Mesodermal cell (in vitro differentiated cells): Measurements from ENCODE around the gene SH3BGRL3.

Experiments
- H3K27ac ChIP-seq: 2 replicates; pipeline ENCODE4 v1.7.0; 2013; ENCODE audit warnings: mild to moderate bottlenecking, low read depth, low read length, moderate library complexity; ENCODE audit not compliant: severe bottlenecking
- H3K36me3 ChIP-seq: 2 replicates; pipeline ENCODE4 v1.7.1; 2013; ENCODE audit warnings: mild to moderate bottlenecking, low read length, moderate library complexity; ENCODE audit not compliant: control insufficient read depth, insufficient read depth
- H3K4me1 ChIP-seq: one replicate; pipeline ENCODE4 v1.7.1; 2013; ENCODE audit warnings: mild to moderate bottlenecking, low read length; ENCODE audit not compliant: insufficient read depth, control insufficient read depth, poor library complexity, severe bottlenecking
- H3K4me3 ChIP-seq: 2 replicates; pipeline ENCODE4 v1.7.0; 2013; ENCODE audit warnings: low read length, control low read depth, mild to moderate bottlenecking; ENCODE audit not compliant: insufficient read depth, poor library complexity, severe bottlenecking; ENCODE audit errors: extremely low read depth
- H3K9me3 ChIP-seq: 2 replicates; pipeline ENCODE4 v1.7.1; 2013; ENCODE audit warnings: mild to moderate bottlenecking, low read length, moderate library complexity; ENCODE audit not compliant: control insufficient read depth
- WGBS, 2 experiments: methylation state at CpG; one replicate each; pipeline ENCODE4 v1.1.5; 2013; ENCODE audit warnings: missing lambda C conversion rate in 2 of 2; ENCODE audit not compliant: insufficient coverage in 2 of 2; 5-methylcytosine and 5-hydroxymethylcytosine counted together

The SH3BGRL3 gene

GRCh38 chr1:26259578-26259977, 20.3 kb upstream of the SH3BGRL3 start:
- Histone ChIP-seq H3K4me1 (no peaks in the 10 kb centered on the region), H3K27ac (no peak overlapping the region), H3K4me3 (no peak overlapping the region), H3K36me3 (peaks cover 85% of the 10 kb centered on the region), H3K9me3 (no peaks in the 10 kb centered on the region)
- 95 to 96% methylated on average over 4 to 5 of the region's 5 CpGs for WGBS, 2 experiments

GRCh38 chr1:26263212-26263611, 16.7 kb upstream of the SH3BGRL3 start:
- H3K36me3 ChIP-seq: peaks cover 90% of the 10 kb centered on the region
- 97 to 98% methylated on average over 5 of the region's 5 CpGs for whole genome bisulfite sequencing, 2 experiments

GRCh38 chr1:26265405-26265804, 14.5 kb upstream of the SH3BGRL3 start:
- peaks cover 18% of the 10 kb centered on the region for H3K9me3 ChIP-seq
- peaks cover 90% of the 10 kb centered on the region for H3K36me3 ChIP-seq
- H3K27ac ChIP-seq: no peak overlapping the region
- no peak overlapping the region for H3K4me3 ChIP-seq
- no CpG with 5 or more reads among the region's 1 CpG for WGBS, 2 experiments
- H3K4me1 ChIP-seq: no peaks in the 10 kb centered on the region

More at GRCh38 chr1:26263212-26263611, 16.7 kb upstream of the SH3BGRL3 start:
- Histone ChIP-seq H3K9me3 (peaks cover 5% of the 10 kb centered on the region), H3K27ac (no peak overlapping the region), H3K4me3 (no peak overlapping the region), H3K4me1 (no peaks in the 10 kb centered on the region)

- H3K27ac ChIP-seq: no peak overlapping the region
- WGBS, 2 experiments: 94% methylated on average over 9 of the region's 9 CpGs
Measured at GRCh38 chr1:26268290-26269197, 11.3 kb upstream of the SH3BGRL3 start.

GRCh38 chr1:26269198-26269550, 10.7 kb upstream of the SH3BGRL3 start:
- H3K4me3 ChIP-seq: no peak overlapping the region
- H3K36me3 ChIP-seq: peaks cover 92% of the 10 kb centered on the region
- H3K4me1 ChIP-seq: peaks cover under 1% of the 10 kb centered on the region
- peaks cover 18% of the 10 kb centered on the region for H3K9me3 ChIP-seq
- 95 to 98% methylated on average over 4 of the region's 4 CpGs for WGBS, 2 experiments
- H3K27ac ChIP-seq: no peak overlapping the region

More at GRCh38 chr1:26268290-26269197, 11.3 kb upstream of the SH3BGRL3 start:
- H3K4me3 ChIP-seq: no peak overlapping the region
- peaks cover 96% of the 10 kb centered on the region for H3K36me3 ChIP-seq
- no peaks in the 10 kb centered on the region for H3K4me1 ChIP-seq
- H3K9me3 ChIP-seq: peaks cover 18% of the 10 kb centered on the region

- Histone ChIP-seq H3K4me3 (no peak overlapping the region), H3K36me3 (peaks cover 79% of the 10 kb centered on the region), H3K27ac (peak overlapping the region; percentile 73), H3K9me3 (no peaks in the 10 kb centered on the region), H3K4me1 (peaks cover 50% of the 10 kb centered on the region)
- 93 to 94% methylated on average over 4 to 6 of the region's 11 CpGs for WGBS, 2 experiments
Measured at GRCh38 chr1:26274801-26275425, 5.0 kb upstream of the SH3BGRL3 start.

GRCh38 chr1:26275580-26276431, 4.1 kb upstream of the SH3BGRL3 start:
- Histone ChIP-seq H3K9me3 (no peaks in the 10 kb centered on the region), H3K4me1 (peaks cover 53% of the 10 kb centered on the region), H3K36me3 (peaks cover 71% of the 10 kb centered on the region), H3K4me3 (no peak overlapping the region), H3K27ac (peak overlapping the region; percentile 73)
- WGBS, 2 experiments: 58% methylated on average over 2 of the region's 3 CpGs; no CpG with 5 or more reads in 1 of the 2 experiments

GRCh38 chr1:26276432-26276838, 3.5 kb upstream of the SH3BGRL3 start:
- Histone ChIP-seq H3K4me3 (no peak overlapping the region), H3K27ac (peak overlapping the region; percentile 73), H3K36me3 (peaks cover 71% of the 10 kb centered on the region), H3K9me3 (no peaks in the 10 kb centered on the region), H3K4me1 (peaks cover 60% of the 10 kb centered on the region)
- WGBS, 2 experiments: 83 to 91% methylated on average over 2 of the region's 2 CpGs

- Histone ChIP-seq H3K4me3 (no peak overlapping the region), H3K36me3 (peaks cover 70% of the 10 kb centered on the region), H3K4me1 (peaks cover 68% of the 10 kb centered on the region), H3K9me3 (no peaks in the 10 kb centered on the region), H3K27ac (no peak overlapping the region)
- 82 to 92% methylated on average over 3 of the region's 3 CpGs for WGBS, 2 experiments
Measured at GRCh38 chr1:26277261-26277661, 2.6 kb upstream of the SH3BGRL3 start.

- H3K4me1 ChIP-seq: peaks cover 72% of the 10 kb centered on the region
- WGBS, 2 experiments: 83% methylated on average over 1 of the region's 1 CpG; no CpG with 5 or more reads in 1 of the 2 experiments
Measured at GRCh38 chr1:26277719-26278118, 2.2 kb upstream of the SH3BGRL3 start.

More at GRCh38 chr1:26277719-26278118, 2.2 kb upstream of the SH3BGRL3 start:
- no peaks in the 10 kb centered on the region for H3K9me3 ChIP-seq
- peaks cover 71% of the 10 kb centered on the region for H3K36me3 ChIP-seq
- H3K4me3 ChIP-seq: no peak overlapping the region
- peak overlapping the region; percentile 10 for H3K27ac ChIP-seq
